ENCODE results near the gene ITGA2. TPM values are rescaled to one million over a fixed set of nuclear protein-coding genes. Genes with fewer than 3 reads are reported as not detected.

ITGA2 gene
- total RNA-seq, 1 experiment from 2014 or later: 0.69 TPM

GRCh38 chr5:53076014-53076583 is 86.9 kb downstream of the ITGA2 start:
- Histone ChIP-seq H3K27ac (ENCODE audit: low read depth, low read length, poor library complexity, severe bottlenecking) (no peak overlapping the region), H3K27me3 (replicated peaks; ENCODE audit: insufficient read depth, low read depth, low read length, poor library complexity) (no peaks in the 10 kb centered on the region), H3K4me1 (ENCODE audit: insufficient read depth, low read length, poor library complexity, severe bottlenecking) (no peaks in the 10 kb centered on the region), H3K9me3 (ENCODE audit: low read depth, low read length, poor library complexity, severe bottlenecking) (no peaks in the 10 kb centered on the region), H3K36me3 (ENCODE audit: insufficient read depth, low read length, poor library complexity, severe bottlenecking) (no peaks in the 10 kb centered on the region), H3K4me3 (ENCODE audit: low read depth, low read length, poor library complexity, severe bottlenecking) (no peak overlapping the region)
- ChIA-PET CTCF (no interaction called here), POLR2A (ENCODE audit: low non-redundant PET) (no interaction called here)
- no peak for TF ChIP-seq CTCF (conservative IDR thresholded peaks at IDR 0.05; ENCODE audit: low read depth, low read length)
- TF ChIP-seq EZH2 (IDR thresholded peaks at IDR 0.05; ENCODE audit: borderline replicate concordance, low read depth, low read length, poor library complexity, severe bottlenecking): no peak
- no peak for DNase-seq (ENCODE audit: low spot score)
- intact Hi-C loops (cut with micrococcal nuclease; ENCODE audit: unreplicated experiment): no loop called here
- BruUV-seq (replicated peaks): no TSS peak

- Histone ChIP-seq H3K4me3 (ENCODE audit: low read depth, low read length, poor library complexity, severe bottlenecking) (no peak overlapping the region), H3K27ac (ENCODE audit: low read depth, low read length, poor library complexity, severe bottlenecking) (no peak overlapping the region), H3K36me3 (ENCODE audit: insufficient read depth, low read length, poor library complexity, severe bottlenecking) (no peaks in the 10 kb centered on the region), H3K27me3 (replicated peaks; ENCODE audit: insufficient read depth, low read depth, low read length, poor library complexity) (no peaks in the 10 kb centered on the region), H3K4me1 (ENCODE audit: insufficient read depth, low read length, poor library complexity, severe bottlenecking) (no peaks in the 10 kb centered on the region), H3K9me3 (ENCODE audit: low read depth, low read length, poor library complexity, severe bottlenecking) (no peaks in the 10 kb centered on the region)
- intact Hi-C loops (cut with micrococcal nuclease; ENCODE audit: unreplicated experiment): no loop called here
- TF ChIP-seq CTCF (conservative IDR thresholded peaks at IDR 0.05; ENCODE audit: low read depth, low read length): no peak
- no peak for TF ChIP-seq EZH2 (IDR thresholded peaks at IDR 0.05; ENCODE audit: borderline replicate concordance, low read depth, low read length, poor library complexity, severe bottlenecking)
- DNase-seq (ENCODE audit: low spot score): no peak
- POLR2A ChIA-PET (ENCODE audit: low non-redundant PET): no interaction called here
- CTCF ChIA-PET: no interaction called here
- no TSS peak for BruUV-seq (replicated peaks)
Observed at GRCh38 chr5:53080271-53080670, 91.1 kb downstream of the ITGA2 start.

- ChIA-PET POLR2A (ENCODE audit: low non-redundant PET) (no interaction called here), CTCF (no interaction called here)
- intact Hi-C loops (cut with micrococcal nuclease; ENCODE audit: unreplicated experiment): no loop called here
- TF ChIP-seq EZH2 (IDR thresholded peaks at IDR 0.05; ENCODE audit: borderline replicate concordance, low read depth, low read length, poor library complexity, severe bottlenecking) (no peak), CTCF (conservative IDR thresholded peaks at IDR 0.05; ENCODE audit: low read depth, low read length) (no peak)
- DNase-seq (ENCODE audit: low spot score): no peak
- Histone ChIP-seq H3K9me3 (ENCODE audit: low read depth, low read length, poor library complexity, severe bottlenecking) (no peaks in the 10 kb centered on the region), H3K4me1 (ENCODE audit: insufficient read depth, low read length, poor library complexity, severe bottlenecking) (no peaks in the 10 kb centered on the region), H3K27me3 (replicated peaks; ENCODE audit: insufficient read depth, low read depth, low read length, poor library complexity) (no peaks in the 10 kb centered on the region), H3K36me3 (ENCODE audit: insufficient read depth, low read length, poor library complexity, severe bottlenecking) (no peaks in the 10 kb centered on the region), H3K27ac (ENCODE audit: low read depth, low read length, poor library complexity, severe bottlenecking) (no peak overlapping the region), H3K4me3 (ENCODE audit: low read depth, low read length, poor library complexity, severe bottlenecking) (no peak overlapping the region)
- BruUV-seq (replicated peaks): no TSS peak
Observed at GRCh38 chr5:53083927-53084326, 94.8 kb downstream of the ITGA2 start.
